HepG2 (cell line): ENCODE results near the gene SCYGR5. TPM values are rescaled to one million over a fixed set of nuclear protein-coding genes. Genes with fewer than 3 reads are reported as not detected.

Source experiments
- ATAC-seq: fragments of 200-7000 bp; cut with Tn5 transposase; 3 replicates; pipeline ENCODE4 v1.9.1; 2020; ENCODE audit warnings: mild to moderate bottlenecking, moderate library complexity
- BruUV-seq: library from RNA; stranded (reverse); fragments of 400-500 nt; replicated peaks from 2 replicates; lab custom pipeline; 2021; lab: Mats Ljungman, UMichigan
- CTCF ChIA-PET: fragments of 300-600 bp; formaldehyde crosslinking; extraction: SDS; loops from one replicate; lab custom pipeline; 2021; ENCODE audit warnings: low total read pairs, inconsistent platforms, low intra/inter-chr PET ratio; lab: Yijun Ruan, JAX
- POLR2A ChIA-PET: fragments of 350-600 bp; sonication (Branson Sonifier 250); formaldehyde crosslinking; loops from one replicate; lab custom pipeline; 2020; ENCODE audit warnings: antibody characterized with exemption, inconsistent platforms; lab: Yijun Ruan, JAX
- DNase-seq: peaks from one replicate; pipeline ENCODE4 v3.0.0-alpha.2; 2015; ENCODE audit warnings: low spot score
- FAIRE-seq: peaks from 3 replicates; lab custom pipeline; 2011; peaks lifted over from hg19 to GRCh38; lab: Jason Lieb, UNC
- H2AFZ ChIP-seq: one replicate; pipeline ENCODE4 v1.6.1; 2011; ENCODE audit warnings: low read length, inconsistent platforms
- H3K27ac ChIP-seq: fragments of 300-600 bp; 3 replicates; pipeline ENCODE4 v1.8.0; 2011; ENCODE audit warnings: mixed run types, mild to moderate bottlenecking, mixed read lengths, low read length, inconsistent platforms; ENCODE audit not compliant: insufficient read depth; ENCODE audit errors: extremely low read length
- H3K27me3 ChIP-seq, 2 experiments: fragments of 200-600 bp in 1 of 2; 2 replicates in 1 of 2; 3 replicates in 1 of 2; pipeline versions ENCODE4 v1.6.0 to v1.8.0; 2011; ENCODE audit warnings: low read length in 2 of 2, mild to moderate bottlenecking in 2 of 2, moderate library complexity in 2 of 2, inconsistent platforms in 1 of 2; ENCODE audit not compliant: insufficient read depth in 2 of 2, control insufficient read depth in 1 of 2
- H3K36me3 ChIP-seq, 2 experiments: fragments of 200-600 bp in 1 of 2; replicated peaks in 1 of 2; 2 replicates in 1 of 2; 3 replicates in 1 of 2; pipeline versions ENCODE4 v1.5.1 to v1.8.0; 2011; ENCODE audit warnings: low read length in 2 of 2, inconsistent platforms in 1 of 2; ENCODE audit not compliant: insufficient read depth in 2 of 2, control insufficient read depth in 1 of 2
- H3K4me1 ChIP-seq: 2 replicates; pipeline ENCODE4 v1.5.1; 2012; ENCODE audit warnings: low read length, inconsistent platforms; ENCODE audit not compliant: insufficient read depth
- H3K4me2 ChIP-seq: 2 replicates; pipeline ENCODE4 v1.6.0; 2011; ENCODE audit warnings: low read depth, low read length, inconsistent platforms
- H3K4me3 ChIP-seq, 3 experiments: fragments of 200-600 bp in 1 of 3; sonication (generic), shearing (Covaris generic) in 1 of 3; replicated peaks in 1 of 3; 2 replicates each; pipeline ENCODE4 v1.5.1; 2011 to 2016; ENCODE audit warnings: low read length in 3 of 3, inconsistent platforms in 2 of 3, low read depth in 2 of 3, mild to moderate bottlenecking in 2 of 3, control low read depth in 1 of 3, mixed read lengths in 1 of 3; ENCODE audit not compliant: insufficient read depth in 1 of 3
- H3K79me2 ChIP-seq: one replicate; pipeline ENCODE4 v1.6.1; 2011; ENCODE audit warnings: low read length, inconsistent platforms; ENCODE audit not compliant: insufficient read depth
- H3K9ac ChIP-seq: 2 replicates; pipeline ENCODE4 v1.6.0; 2011; ENCODE audit warnings: mild to moderate bottlenecking, low read depth, low read length, inconsistent platforms; ENCODE audit not compliant: insufficient read depth
- H3K9me3 ChIP-seq: 2 replicates; pipeline ENCODE4 v1.5.1; 2012; ENCODE audit warnings: mild to moderate bottlenecking, low read length
- H4K20me1 ChIP-seq: 2 replicates; pipeline ENCODE4 v1.6.0; 2011; ENCODE audit warnings: inconsistent platforms, mild to moderate bottlenecking, low read length, moderate library complexity; ENCODE audit not compliant: insufficient read depth
- DDIT3 ChIP-seq: sonication (generic); formaldehyde crosslinking; IDR thresholded peaks from 2 replicates; pipeline ENCODE4 v1.4.0; 2020; ENCODE audit warnings: mild to moderate bottlenecking, missing genetic modification reagents
- EZH2 ChIP-seq: conservative IDR thresholded peaks from 2 replicates; pipeline ENCODE4 v1.6.1; 2012; ENCODE audit warnings: mild to moderate bottlenecking, low read depth, low read length, moderate library complexity
- FOSL1 ChIP-seq: sonication (generic); formaldehyde crosslinking; IDR thresholded peaks from 2 replicates; pipeline ENCODE4 v1.9.0; 2021; ENCODE audit warnings: missing genetic modification reagents, borderline replicate concordance
- FOSL2 ChIP-seq: sonication (generic); formaldehyde crosslinking; IDR thresholded peaks from 2 replicates; pipeline ENCODE4 v1.4.0; 2020; ENCODE audit warnings: missing genetic modification reagents
- HOXA3 ChIP-seq: sonication (generic); formaldehyde crosslinking; IDR thresholded peaks from 2 replicates; pipeline ENCODE4 v1.5.0; 2020; ENCODE audit warnings: missing genetic modification reagents
- KLF6 ChIP-seq: IDR thresholded peaks from 2 replicates; pipeline ENCODE4 v1.8.0; 2016; ENCODE audit warnings: missing biosample characterization, missing genetic modification reagents
- KMT2A ChIP-seq: sonication (generic); formaldehyde crosslinking; IDR thresholded peaks from 2 replicates; pipeline ENCODE4 v1.4.0; 2020; ENCODE audit warnings: missing genetic modification reagents
- MNT ChIP-seq: fragments of 450-650 bp; IDR thresholded peaks from 2 replicates; pipeline ENCODE4 v1.6.1; 2016
- RELA ChIP-seq: sonication (generic); formaldehyde crosslinking; IDR thresholded peaks from 2 replicates; pipeline ENCODE4 v1.4.0; 2020; ENCODE audit warnings: missing genetic modification reagents
- ZFP36L2 ChIP-seq: sonication (generic); formaldehyde crosslinking; IDR thresholded peaks from 2 replicates; pipeline ENCODE4 v1.4.0; 2020; ENCODE audit warnings: missing genetic modification reagents
- ZFYVE20 ChIP-seq: sonication (generic); formaldehyde crosslinking; IDR thresholded peaks from 2 replicates; pipeline ENCODE4 v1.8.0; 2023; ENCODE audit warnings: low read depth, mild to moderate bottlenecking, moderate library complexity, missing genetic modification reagents, borderline replicate concordance
- ZNF296 ChIP-seq: sonication (generic); formaldehyde crosslinking; conservative IDR thresholded peaks from 2 replicates; pipeline ENCODE4 v1.5.0; 2020; ENCODE audit warnings: mild to moderate bottlenecking, missing genetic modification reagents
- ZSCAN30 ChIP-seq: sonication (generic); formaldehyde crosslinking; IDR thresholded peaks from 2 replicates; pipeline ENCODE4 v1.5.0; 2020; ENCODE audit warnings: mild to moderate bottlenecking, missing genetic modification reagents
- WGBS: methylation state at CpG from one replicate; pipeline ENCODE4 v1.1.6; 2017; ENCODE audit warnings: low lambda C conversion rate; 5-methylcytosine and 5-hydroxymethylcytosine counted together
- in situ Hi-C: cut with HindIII; loops from 2 replicates; pipeline ENCODE4 v1.10.0; 2017; ENCODE audit warnings: low pct_unique_long_range_greater_than_20kb; ENCODE audit not compliant: extremely low pct_ligation_motif_present
- intact Hi-C: fragments of 100-400 bp; cut with micrococcal nuclease; formaldehyde crosslinking; loops from one replicate; pipeline ENCODE4 v1.10.0; 2022; ENCODE audit not compliant: unreplicated experiment
- polyA plus RNA-seq, 8 experiments: library from polyadenylated mRNA; depleted of rRNA in 3 of 8; stranded (reverse) in 7 of 8; unstranded in 1 of 8; fragments of >200 nt; fragmentation: Illumina TruSeq in 4 of 8; extraction: Trizol in 4 of 8; gene quantifications; 2 replicates each; pipeline versions ENCODE4 v1.2.1 to v1.2.3, GENCODE V29; 2011 to 2016; ENCODE audit warnings: low read depth in 4 of 8, missing spikeins in 1 of 8, mixed read lengths in 1 of 8; ENCODE audit not compliant: insufficient read depth in 1 of 8
- total RNA-seq, 5 experiments: library from RNA; depleted of rRNA; stranded (reverse); fragments of >200 nt; fragmentation: Illumina TruSeq; extraction: Trizol; gene quantifications; 2 replicates each; pipeline ENCODE4 v1.2.3, GENCODE V29; 2016; ENCODE audit warnings: low read depth in 1 of 5
- TF ChIP-seq, protein P1 (sequence below): sonication (generic); formaldehyde crosslinking; IDR thresholded peaks from one replicate; pipeline ENCODE4 v1.5.1; 2020; ENCODE audit warnings: mild to moderate bottlenecking, missing genetic modification reagents; ENCODE audit errors: not compliant biosample characterization

The SCYGR5 gene
- total and polyA plus RNA-seq, 2 of the 13 experiments (the other 11 are each of a cell fraction or from before 2014, with no cell fraction given), result not detected

- no peak for TF ChIP-seq DDIT3 (CRISPR knock-in tag)
- TF ChIP-seq FOSL2 (CRISPR knock-in tag), result no peak
- TF ChIP-seq ZFP36L2 (CRISPR knock-in tag), result no peak
- TF ChIP-seq RELA (CRISPR knock-in tag), result no peak
- no peak for TF ChIP-seq KLF6 (CRISPR knock-in tag)
- no peak for TF ChIP-seq MNT
- no peak for TF ChIP-seq KMT2A (CRISPR knock-in tag)
- TF ChIP-seq ZFYVE20 (CRISPR knock-in tag), result no peak
Observed at GRCh38 chr2:227632827-227633226, 33.8 kb upstream of the SCYGR5 start (continued).

GRCh38 chr2:227634201-227634600 lies 32.4 kb upstream of the SCYGR5 start:
- Histone ChIP-seq H3K4me3 (no peak overlapping the region), H3K9me3 (no peaks in the 10 kb centered on the region), H3K4me1 (no peaks in the 10 kb centered on the region), H4K20me1 (no peaks in the 10 kb centered on the region), H3K36me3 (no peaks in the 10 kb centered on the region), H3K4me2 (no peak overlapping the region), H3K27me3 (peaks cover 0 to 5% of the 10 kb centered on the region in 2 experiments; a peak in 1 of 5 replicates), H2AFZ (no peak overlapping the region), H3K79me2 (no peaks in the 10 kb centered on the region), H3K27ac (no peak overlapping the region), H3K9ac (no peak overlapping the region)
- ATAC-seq (no peak), FAIRE-seq (no peak), DNase-seq (no peak)
- no TSS peak for BruUV-seq
- ChIA-PET POLR2A (no interaction called here), CTCF (no interaction called here)
- in situ Hi-C loops (no loop called here), intact Hi-C loops (no loop called here)
- 40% methylated on average over 3 of the region's 3 CpGs for WGBS
- TF ChIP-seq, protein P1, sequence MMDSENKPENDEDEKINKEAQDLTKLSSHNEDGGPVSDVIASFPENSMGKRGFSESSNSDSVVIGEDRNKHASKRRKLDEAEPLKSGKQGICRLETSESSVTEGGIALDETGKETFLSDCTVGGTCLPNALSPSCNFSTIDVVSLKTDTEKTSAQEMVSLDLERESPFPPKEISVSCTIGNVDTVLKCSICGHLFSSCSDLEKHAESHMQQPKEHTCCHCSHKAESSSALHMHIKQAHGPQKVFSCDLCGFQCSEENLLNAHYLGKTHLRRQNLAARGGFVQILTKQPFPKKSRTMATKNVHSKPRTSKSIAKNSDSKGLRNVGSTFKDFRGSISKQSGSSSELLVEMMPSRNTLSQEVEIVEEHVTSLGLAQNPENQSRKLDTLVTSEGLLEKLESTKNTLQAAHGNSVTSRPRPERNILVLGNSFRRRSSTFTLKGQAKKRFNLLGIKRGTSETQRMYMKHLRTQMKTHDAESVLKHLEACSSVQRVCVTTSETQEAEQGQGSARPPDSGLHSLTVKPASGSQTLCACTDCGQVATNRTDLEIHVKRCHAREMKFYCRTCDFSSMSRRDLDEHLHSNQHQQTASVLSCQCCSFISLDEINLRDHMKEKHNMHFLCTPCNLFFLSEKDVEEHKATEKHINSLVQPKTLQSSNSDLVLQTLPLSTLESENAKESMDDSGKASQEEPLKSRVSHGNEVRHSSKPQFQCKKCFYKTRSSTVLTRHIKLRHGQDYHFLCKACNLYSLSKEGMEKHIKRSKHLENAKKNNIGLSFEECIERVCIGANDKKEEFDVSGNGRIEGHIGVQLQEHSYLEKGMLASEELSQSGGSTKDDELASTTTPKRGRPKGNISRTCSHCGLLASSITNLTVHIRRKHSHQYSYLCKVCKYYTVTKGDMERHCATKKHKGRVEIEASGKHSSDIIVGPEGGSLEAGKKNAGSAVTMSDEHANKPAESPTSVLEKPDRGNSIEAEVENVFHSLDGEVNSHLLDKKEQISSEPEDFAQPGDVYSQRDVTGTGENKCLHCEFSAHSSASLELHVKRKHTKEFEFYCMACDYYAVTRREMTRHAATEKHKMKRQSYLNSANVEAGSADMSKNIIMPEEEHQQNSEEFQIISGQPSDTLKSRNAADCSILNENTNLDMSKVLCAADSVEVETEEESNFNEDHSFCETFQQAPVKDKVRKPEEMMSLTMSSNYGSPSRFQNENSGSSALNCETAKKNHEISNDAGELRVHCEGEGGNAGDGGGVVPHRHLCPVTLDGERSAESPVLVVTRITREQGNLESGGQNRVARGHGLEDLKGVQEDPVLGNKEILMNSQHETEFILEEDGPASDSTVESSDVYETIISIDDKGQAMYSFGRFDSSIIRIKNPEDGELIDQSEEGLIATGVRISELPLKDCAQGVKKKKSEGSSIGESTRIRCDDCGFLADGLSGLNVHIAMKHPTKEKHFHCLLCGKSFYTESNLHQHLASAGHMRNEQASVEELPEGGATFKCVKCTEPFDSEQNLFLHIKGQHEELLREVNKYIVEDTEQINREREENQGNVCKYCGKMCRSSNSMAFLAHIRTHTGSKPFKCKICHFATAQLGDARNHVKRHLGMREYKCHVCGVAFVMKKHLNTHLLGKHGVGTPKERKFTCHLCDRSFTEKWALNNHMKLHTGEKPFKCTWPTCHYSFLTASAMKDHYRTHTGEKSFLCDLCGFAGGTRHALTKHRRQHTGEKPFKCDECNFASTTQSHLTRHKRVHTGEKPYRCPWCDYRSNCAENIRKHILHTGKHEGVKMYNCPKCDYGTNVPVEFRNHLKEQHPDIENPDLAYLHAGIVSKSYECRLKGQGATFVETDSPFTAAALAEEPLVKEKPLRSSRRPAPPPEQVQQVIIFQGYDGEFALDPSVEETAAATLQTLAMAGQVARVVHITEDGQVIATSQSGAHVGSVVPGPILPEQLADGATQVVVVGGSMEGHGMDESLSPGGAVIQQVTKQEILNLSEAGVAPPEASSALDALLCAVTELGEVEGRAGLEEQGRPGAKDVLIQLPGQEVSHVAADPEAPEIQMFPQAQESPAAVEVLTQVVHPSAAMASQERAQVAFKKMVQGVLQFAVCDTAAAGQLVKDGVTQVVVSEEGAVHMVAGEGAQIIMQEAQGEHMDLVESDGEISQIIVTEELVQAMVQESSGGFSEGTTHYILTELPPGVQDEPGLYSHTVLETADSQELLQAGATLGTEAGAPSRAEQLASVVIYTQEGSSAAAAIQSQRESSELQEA (CRISPR knock-in tag), result no peak
- TF ChIP-seq ZNF296, result no peak
- TF ChIP-seq HOXA3 (CRISPR knock-in tag), result no peak
- TF ChIP-seq ZSCAN30 (CRISPR knock-in tag), result no peak
- TF ChIP-seq FOSL1 (CRISPR knock-in tag), result no peak
- no peak for TF ChIP-seq EZH2
